GM12891 (cell line): ENCODE data around the gene RAET1L.

Experiments used
- DNase-seq: peaks from one replicate; pipeline ENCODE4 v3.0.0; 2011; ENCODE audit warnings: low spot score; ENCODE audit not compliant: insufficient read length
- FAIRE-seq: peaks from 2 replicates; lab custom pipeline; 2011; peaks lifted over from hg19 to GRCh38; lab: Jason Lieb, UNC
- PAX5 ChIP-seq: IDR thresholded peaks from 2 replicates; pipeline ENCODE4 v1.6.1; 2011; ENCODE audit warnings: low read length, moderate library complexity, mild to moderate bottlenecking; ENCODE audit not compliant: insufficient read depth, severe bottlenecking
- POLR2A ChIP-seq: IDR thresholded peaks from 2 replicates; pipeline ENCODE4 v1.6.1; 2011; ENCODE audit warnings: low read depth, low read length, control low read depth
- POLR2AphosphoS5 ChIP-seq: IDR thresholded peaks from 2 replicates; pipeline ENCODE4 v1.6.1; 2011; ENCODE audit warnings: low read depth, low read length, control low read depth
- POU2F2 ChIP-seq: IDR thresholded peaks from 2 replicates; pipeline ENCODE4 v1.6.1; 2011; ENCODE audit warnings: low read depth, mild to moderate bottlenecking, control low read depth, low read length, moderate library complexity
- SPI1 ChIP-seq: IDR thresholded peaks from 2 replicates; pipeline ENCODE4 v1.6.1; 2011; ENCODE audit warnings: low read depth, low read length, control low read depth
- TAF1 ChIP-seq: IDR thresholded peaks from 2 replicates; pipeline ENCODE4 v1.6.1; 2011; ENCODE audit warnings: low read depth, low read length, control low read depth

RAET1L gene

DNA sequence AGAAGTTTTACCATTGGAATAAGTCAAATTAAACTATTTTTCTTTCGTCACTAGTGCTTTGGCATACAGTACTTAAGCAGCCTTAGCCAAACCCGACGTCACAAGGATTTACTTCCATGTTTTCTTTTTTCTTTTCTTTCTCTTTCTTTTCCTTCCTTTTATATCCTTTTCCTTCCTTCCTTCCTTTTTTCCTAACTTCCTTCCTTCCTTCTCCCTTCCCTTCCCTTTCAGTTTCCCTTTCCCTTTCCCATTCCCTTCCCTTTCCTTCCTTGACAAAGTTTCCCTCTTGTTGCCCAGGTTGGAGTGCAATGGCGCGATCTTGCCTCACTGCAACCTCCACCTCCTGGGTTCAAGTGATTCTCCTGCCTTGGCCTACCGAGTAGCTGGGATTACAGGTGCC lies 33.7 kb upstream of the RAET1L start:
- DNase-seq (no peak), FAIRE-seq (no peak)
- no peak for TF ChIP-seq SPI1
- TF ChIP-seq POLR2A, result no peak
- TF ChIP-seq POU2F2, result no peak
- TF ChIP-seq TAF1, result no peak
- TF ChIP-seq PAX5, result no peak
- no peak for TF ChIP-seq POLR2AphosphoS5

GRCh38 chr6:150058231-150058792 lies 33.0 kb upstream of the RAET1L start:
- no peak for TF ChIP-seq POLR2AphosphoS5
- TF ChIP-seq SPI1, result no peak
- no peak for TF ChIP-seq POLR2A
- no peak for TF ChIP-seq POU2F2
- TF ChIP-seq TAF1, result no peak
- TF ChIP-seq PAX5, result no peak
- DNase-seq (no peak), FAIRE-seq (no peak)

- no peak for FAIRE-seq
- TF ChIP-seq PAX5, result no peak
- no peak for TF ChIP-seq SPI1
- no peak for TF ChIP-seq POU2F2
- no peak for TF ChIP-seq TAF1
- TF ChIP-seq POLR2A, result no peak
- TF ChIP-seq POLR2AphosphoS5, result no peak
- DNase-seq, result no peak
Observed at GRCh38 chr6:150057501-150057951, 32.2 kb upstream of the RAET1L start.

GRCh38 chr6:150056916-150057315 lies 31.6 kb upstream of the RAET1L start:
- FAIRE-seq (no peak), DNase-seq (no peak)
- TF ChIP-seq POLR2AphosphoS5, result no peak
- TF ChIP-seq POLR2A, result no peak
- TF ChIP-seq SPI1, result no peak
- no peak for TF ChIP-seq TAF1
- TF ChIP-seq POU2F2, result no peak
- TF ChIP-seq PAX5, result no peak

- no peak for DNase-seq
- FAIRE-seq, result no peak
- no peak for TF ChIP-seq POLR2A
- no peak for TF ChIP-seq POU2F2
- no peak for TF ChIP-seq TAF1
- no peak for TF ChIP-seq PAX5
- no peak for TF ChIP-seq SPI1
- TF ChIP-seq POLR2AphosphoS5, result no peak
Observed at GRCh38 chr6:150056156-150056555, 30.8 kb upstream of the RAET1L start.

DNA sequence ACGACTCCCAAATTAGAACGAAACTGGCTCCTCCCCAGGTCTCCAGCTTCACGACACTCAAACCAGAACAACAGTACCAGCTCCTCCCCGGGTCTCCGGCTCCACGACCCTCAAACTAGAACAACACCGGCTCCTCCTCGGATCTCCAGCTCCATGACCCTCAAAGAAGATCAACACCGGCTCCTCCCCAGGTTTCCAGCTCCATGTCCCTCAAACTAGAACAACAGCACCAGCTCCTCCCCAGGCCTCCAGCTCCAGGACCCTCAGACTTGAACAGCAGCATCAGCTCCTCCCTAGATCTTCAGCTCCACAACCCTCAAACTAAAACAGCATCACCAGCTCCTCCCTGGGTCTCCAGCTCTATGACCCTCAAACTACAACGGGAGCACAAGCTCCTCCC lies 29.8 kb upstream of the RAET1L start:
- FAIRE-seq, result no peak
- TF ChIP-seq TAF1 (no peak), SPI1 (no peak), POU2F2 (no peak), POLR2AphosphoS5 (no peak), POLR2A (no peak), PAX5 (no peak)
- DNase-seq, result no peak

- no peak for DNase-seq
- no peak for FAIRE-seq
- TF ChIP-seq TAF1 (no peak), POLR2A (no peak), POU2F2 (no peak), SPI1 (no peak), POLR2AphosphoS5 (no peak)
Observed at GRCh38 chr6:150053450-150053849, 28.1 kb upstream of the RAET1L start.

DNA sequence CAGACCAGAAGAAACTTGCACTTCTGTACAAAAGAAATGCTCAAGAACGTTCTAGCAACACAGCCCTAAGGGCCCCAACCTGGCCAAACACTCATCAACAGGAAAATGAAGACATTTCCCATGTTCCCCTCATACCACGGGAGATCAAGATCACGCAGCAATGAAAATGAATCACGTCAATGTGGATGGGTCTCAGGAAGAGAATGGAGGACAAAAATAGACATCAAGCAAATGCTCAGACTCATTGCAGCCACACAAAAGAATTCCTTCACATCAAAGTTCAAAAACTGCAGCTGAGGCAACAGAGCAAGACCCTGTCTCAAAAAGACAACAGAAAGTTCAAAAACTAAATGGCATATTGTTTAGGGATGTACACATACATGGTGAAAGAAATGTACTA lies 25.5 kb upstream of the RAET1L start:
- TF ChIP-seq TAF1 (no peak), POLR2AphosphoS5 (no peak), POLR2A (no peak), SPI1 (no peak), PAX5 (no peak), POU2F2 (no peak)
- no peak for DNase-seq
- no peak for FAIRE-seq

- TF ChIP-seq POLR2A (no peak), POU2F2 (no peak)
- FAIRE-seq (no peak), DNase-seq (no peak)
Observed at GRCh38 chr6:150048099-150048498, 22.8 kb upstream of the RAET1L start.

DNA sequence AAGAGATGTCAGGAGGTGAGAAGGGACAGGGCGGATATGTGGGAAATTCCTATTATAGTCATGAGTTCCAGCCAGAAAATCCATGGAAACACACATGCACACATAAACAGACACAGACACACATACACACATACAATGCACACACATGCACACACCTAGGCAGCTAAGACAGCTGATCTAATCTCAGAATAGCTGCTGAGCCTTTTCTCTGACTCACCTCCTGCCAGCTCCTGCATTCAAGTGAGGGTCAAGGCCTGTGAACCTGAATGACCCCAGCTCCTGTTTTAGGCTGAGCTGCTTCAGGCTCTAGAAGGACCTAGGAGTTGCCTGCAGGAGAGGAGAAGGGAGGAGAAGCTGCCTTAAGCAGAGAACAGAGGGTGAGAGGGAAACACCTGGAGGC lies 21.6 kb upstream of the RAET1L start:
- DNase-seq, result no peak

DNA sequence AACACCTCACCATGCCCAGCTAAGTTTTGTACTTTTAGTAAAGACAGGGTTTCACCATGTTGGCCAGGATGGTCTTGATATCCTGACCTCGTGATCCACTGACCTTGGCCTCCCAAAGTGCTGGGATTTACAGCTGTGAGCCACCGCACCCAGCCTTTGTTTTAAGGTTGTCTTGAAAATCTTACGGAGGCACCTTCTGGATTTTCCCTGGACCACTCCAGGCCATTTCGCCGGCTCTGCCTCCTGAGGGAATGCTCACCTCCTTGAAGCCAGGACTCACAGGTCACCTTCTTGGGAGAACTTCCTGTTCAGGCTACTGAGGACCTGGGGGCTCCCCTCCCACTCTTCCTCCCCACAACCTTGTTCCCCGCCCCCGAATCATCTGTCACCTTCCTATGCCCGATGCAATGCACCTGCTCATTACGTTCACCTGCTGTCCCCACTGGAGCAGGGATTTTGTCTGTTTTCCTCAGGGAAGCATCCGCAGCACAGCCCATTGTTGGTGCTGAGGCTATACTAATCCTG lies 19.4 kb upstream of the RAET1L start:
- FAIRE-seq (no peak), DNase-seq (no peak)
- TF ChIP-seq SPI1 (no peak), TAF1 (no peak), POLR2A (no peak), POU2F2 (no peak), PAX5 (no peak)

More for the DNA sequence above, 21.6 kb upstream of the RAET1L start:
- FAIRE-seq, result no peak
- TF ChIP-seq PAX5, result no peak
- no peak for TF ChIP-seq TAF1
- TF ChIP-seq SPI1, result no peak
- no peak for TF ChIP-seq POLR2A
- TF ChIP-seq POU2F2, result no peak
- TF ChIP-seq POLR2AphosphoS5, result no peak
